DMS53 treated with DMSO at 0.1 percent for 48 hours (cell line): ENCODE measurements around the gene TPRX2.
"Not testable (repeated sequence)": the region's sequence is repeated elsewhere in the genome, so short reads cannot be mapped to it uniquely, and the experiment has no call there.

Experiments used
- DNase-seq: peaks from one replicate; lab custom pipeline; 2025; ENCODE audit not compliant: unreplicated experiment; lab: John Stamatoyannopoulos, UW

The TPRX2 gene, protein sequence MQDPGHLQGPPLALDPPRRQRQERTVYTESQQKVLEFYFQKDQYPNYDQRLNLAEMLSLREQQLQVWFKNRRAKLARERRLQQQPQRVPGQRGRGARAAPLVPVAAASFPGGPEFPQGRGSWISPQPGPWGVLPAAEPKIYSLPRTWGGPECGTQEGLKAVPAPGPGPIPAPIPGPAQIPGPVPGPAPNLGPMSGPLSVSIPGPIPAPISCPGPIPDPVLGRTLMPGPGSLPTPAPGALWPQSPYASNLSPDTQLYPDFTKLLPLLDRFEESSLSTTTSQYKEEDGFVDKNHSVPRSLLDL

DNA sequence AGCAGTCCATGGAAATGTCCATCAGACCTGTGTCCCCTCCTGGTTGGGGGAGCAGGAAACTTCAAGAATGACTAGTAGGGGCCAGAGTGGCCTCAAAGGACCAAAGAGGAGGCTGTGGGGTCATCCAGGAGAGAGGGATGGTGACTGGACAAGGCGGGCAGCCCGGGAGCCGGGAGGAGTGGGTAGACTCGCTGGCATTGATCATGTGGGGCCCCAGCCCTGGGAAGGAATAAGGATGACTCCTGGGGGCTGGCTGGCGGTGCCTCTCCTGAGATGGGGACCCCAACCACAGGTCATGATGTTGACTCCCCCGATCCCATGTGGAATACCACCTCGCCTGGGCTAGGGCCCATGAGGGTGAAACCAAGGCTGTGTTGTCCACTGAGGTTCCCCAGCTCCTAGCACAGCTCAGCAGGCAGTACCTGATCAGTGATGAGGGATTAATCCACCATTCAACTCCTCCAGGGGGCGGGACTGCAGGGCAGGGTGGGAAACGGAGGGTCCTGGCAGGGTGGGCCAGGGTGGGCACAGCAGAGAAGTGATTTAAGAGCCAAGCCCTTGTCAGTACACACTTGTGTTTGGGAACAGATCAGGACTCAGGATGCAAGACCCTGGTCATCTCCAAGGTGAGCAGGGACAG, at the start of gene TPRX2:
Gene TPRX2 (plus strand): TSS at position 590 of the 640 bp plus-strand sequence. CDS start 12 bp downstream, at position 602.
- not testable (repeated sequence) for DNase-seq

DNA sequence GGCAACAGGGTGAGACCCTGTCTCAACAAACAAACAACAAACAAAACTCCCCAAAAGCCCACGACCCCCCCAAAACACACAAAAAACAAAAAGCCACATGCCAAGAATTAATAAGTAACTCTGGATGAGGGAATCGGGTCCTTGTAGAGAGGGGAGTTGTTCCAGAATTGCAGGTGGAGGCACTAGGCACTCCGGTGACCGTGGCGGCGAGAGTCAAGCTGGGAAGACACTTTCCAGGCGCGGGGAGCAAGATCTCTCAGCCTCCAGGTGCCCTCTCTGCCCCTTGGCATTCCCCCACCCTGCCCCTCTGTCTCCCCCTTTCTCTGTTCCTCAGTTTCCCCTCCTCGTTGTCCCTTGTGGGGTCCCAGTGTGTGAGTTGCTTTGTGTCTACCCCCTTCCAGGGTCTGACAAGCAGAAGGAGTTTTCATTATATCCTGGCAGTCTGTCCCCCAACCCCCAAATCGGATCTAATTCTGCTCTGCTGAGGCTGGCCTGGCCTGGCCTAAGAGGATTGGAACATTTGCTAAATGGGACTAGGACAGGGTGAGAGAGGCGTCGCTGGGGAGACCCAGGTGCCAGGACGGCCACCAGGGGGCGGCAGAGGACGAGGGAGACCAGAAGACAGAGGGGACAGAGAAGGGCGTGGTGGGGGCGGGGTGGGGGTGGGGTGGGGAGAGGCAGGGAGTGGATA, 45.6 kb upstream of the TPRX2 start:
- DNase-seq: no peak

DNA sequence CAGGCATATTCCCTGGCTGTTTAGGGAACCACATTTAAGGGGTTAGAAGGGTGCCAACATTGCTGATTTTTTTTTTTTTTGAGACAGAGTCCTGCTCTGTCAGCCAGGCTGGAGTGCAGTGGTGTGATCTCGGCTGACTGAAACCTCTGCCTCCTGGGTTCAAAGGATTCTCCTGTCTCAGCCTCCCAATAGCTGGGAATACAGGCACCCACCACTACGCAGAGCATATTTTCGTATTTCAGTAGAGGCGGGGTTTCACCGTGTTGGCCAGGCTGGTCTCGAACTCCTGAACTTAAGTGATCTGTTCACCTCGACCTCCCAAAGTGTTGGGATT, 45.1 kb upstream of the TPRX2 start:
- DNase-seq: no peak

DNA sequence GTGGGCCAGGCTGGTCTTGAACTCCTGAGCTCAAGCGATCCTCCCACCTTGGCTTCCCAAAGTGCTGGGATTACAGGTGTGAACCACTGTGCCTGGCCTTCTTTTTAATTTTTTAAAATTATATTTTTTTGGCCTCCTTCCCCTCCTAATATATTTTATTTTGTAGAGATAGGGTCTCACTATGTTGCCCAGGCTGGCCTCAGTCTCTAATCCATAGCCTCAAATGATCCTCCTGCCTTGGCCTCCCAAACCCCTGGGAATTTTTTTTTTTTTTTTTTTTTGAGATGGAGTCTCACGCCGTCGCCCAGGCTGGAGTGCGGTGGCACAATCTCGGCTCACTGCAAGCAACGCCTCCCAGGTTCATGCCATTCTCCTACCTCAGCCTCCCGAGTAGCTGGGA, 42.8 kb upstream of the TPRX2 start:
- not testable (repeated sequence) for DNase-seq

- DNase-seq: not testable (repeated sequence)
Observed at GRCh38 chr19:47818221-47818620, 40.8 kb upstream of the TPRX2 start.

DNA sequence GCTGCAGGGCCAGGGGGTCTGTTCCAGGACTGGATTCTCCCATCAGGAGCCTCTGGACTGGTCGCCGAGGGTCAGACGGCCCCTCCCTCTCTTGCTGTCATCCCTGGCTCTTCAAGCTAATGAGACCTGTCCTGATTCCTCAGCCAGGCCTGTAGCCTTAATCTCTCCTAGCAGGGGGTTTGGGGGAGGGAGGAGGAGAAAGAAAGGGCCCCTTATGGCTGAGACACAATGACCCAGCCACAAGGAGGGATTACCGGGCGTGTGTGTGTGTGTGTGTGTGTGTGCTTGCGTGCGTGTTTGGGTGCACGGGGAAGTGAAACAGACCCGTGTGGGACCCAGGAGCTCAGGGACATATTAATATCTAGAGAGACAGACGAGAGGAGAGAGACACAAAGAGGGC, 39.2 kb upstream of the TPRX2 start:
- DNase-seq: no peak

DNA sequence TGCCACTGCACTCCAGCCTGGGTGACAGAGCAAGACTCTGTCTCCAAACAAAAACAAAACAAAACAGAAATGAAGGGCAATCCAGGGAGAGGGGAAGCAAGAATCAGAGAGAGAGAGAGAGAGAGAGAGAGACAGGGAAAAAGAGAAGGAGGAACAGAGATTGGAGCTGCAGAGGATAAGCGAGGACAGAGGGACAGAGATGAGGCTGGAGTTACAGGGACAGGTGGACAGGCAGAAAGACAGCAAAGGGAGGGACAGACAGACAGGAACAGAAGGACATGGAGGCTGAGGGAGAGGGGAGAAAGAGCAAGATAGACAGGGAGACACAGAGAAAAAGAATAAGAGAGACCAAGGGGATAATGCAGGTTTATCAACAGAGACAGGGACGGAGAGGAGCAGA, 38.6 kb upstream of the TPRX2 start:
- DNase-seq: no peak

- no peak for DNase-seq
Observed at GRCh38 chr19:47821460-47822020, 37.5 kb upstream of the TPRX2 start, which contains the start of gene CRX. Gene CRX (plus strand): TSS chr19:47821937. CDS start chr19:47834444, 12,507 bp downstream.

GRCh38 chr19:47824396-47824795, 34.6 kb upstream of the TPRX2 start:
- no peak for DNase-seq

- no peak for DNase-seq
Observed at GRCh38 chr19:47826800-47827199, 32.2 kb upstream of the TPRX2 start.

GRCh38 chr19:47832723-47833122, 26.3 kb upstream of the TPRX2 start:
- no peak for DNase-seq

GRCh38 chr19:47836038-47836437, 23.0 kb upstream of the TPRX2 start:
- DNase-seq: no peak

DNA sequence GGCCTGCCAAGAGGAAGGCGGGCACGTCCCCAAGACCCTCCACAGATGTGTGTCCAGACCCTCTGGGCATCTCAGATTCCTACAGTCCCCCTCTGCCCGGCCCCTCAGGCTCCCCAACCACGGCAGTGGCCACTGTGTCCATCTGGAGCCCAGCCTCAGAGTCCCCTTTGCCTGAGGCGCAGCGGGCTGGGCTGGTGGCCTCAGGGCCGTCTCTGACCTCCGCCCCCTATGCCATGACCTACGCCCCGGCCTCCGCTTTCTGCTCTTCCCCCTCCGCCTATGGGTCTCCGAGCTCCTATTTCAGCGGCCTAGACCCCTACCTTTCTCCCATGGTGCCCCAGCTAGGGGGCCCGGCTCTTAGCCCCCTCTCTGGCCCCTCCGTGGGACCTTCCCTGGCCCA, 19.6 kb upstream of the TPRX2 start:
- DNase-seq: no peak

GRCh38 chr19:47839913-47840312, 19.1 kb upstream of the TPRX2 start:
- no peak for DNase-seq

GRCh38 chr19:47842941-47843340, 16.1 kb upstream of the TPRX2 start:
- DNase-seq: no peak

GRCh38 chr19:47848425-47848822, 10.6 kb upstream of the TPRX2 start:
- DNase-seq: no peak

- DNase-seq: no peak
Observed at GRCh38 chr19:47848823-47849473, 10.1 kb upstream of the TPRX2 start.

DNA sequence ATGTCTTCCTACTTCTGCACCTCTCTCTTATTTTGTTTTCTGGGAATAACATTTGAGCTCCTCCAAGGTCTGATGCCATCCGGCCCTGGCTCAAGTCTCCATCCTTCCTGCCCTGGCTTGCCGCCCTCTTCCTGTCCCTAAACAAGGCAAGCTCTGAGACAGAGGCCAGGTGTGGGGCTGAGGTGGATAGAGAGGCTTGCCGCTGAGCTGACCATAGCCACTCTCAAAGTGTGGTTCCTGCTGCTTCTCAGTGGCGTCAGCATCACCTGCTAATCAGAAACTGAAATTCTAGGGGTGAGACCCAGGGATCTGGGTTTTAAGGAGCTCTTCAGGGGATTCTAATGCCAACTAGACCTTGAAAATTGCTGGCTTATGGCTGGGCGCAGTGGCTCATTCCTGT, 6.0 kb upstream of the TPRX2 start:
- no peak for DNase-seq

GRCh38 chr19:47854459-47854858, 4.6 kb upstream of the TPRX2 start:
- DNase-seq: no peak

- not testable (repeated sequence) for DNase-seq
Observed at GRCh38 chr19:47858231-47858630, 804 bp upstream of the TPRX2 start.

DNA sequence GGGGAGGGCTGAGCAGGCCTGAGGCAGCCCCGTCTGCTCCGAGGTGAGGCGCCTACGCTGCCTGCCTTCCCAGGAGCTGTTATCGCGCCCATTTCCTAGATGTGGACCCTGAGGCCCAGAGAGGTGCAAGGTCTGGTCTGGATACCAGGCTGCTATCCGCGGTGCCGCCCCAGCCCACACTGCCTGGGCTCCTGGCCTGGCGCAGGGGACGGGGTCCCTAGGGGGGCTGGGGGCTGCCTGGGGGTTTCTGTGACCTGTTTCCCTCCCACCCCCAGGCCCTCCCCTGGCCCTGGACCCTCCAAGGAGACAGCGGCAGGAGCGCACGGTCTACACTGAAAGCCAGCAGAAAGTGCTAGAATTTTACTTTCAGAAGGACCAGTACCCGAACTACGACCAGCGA, 803 bp downstream of the TPRX2 start:
- not testable (repeated sequence) for DNase-seq
